Activated naive CD8-positive, alpha-beta T cell treated with anti-CD3 and anti-CD28 coated beads, Interleukin-2, amount 50 U/mL, for 16 hours (primary cell): Measurements from ENCODE around the gene NPFF.

Source experiments
- DNase-seq: peaks from one replicate; pipeline ENCODE4 v3.0.0-alpha.2; 2020; ENCODE audit warnings: low read depth, low spot score

Gene NPFF

DNA sequence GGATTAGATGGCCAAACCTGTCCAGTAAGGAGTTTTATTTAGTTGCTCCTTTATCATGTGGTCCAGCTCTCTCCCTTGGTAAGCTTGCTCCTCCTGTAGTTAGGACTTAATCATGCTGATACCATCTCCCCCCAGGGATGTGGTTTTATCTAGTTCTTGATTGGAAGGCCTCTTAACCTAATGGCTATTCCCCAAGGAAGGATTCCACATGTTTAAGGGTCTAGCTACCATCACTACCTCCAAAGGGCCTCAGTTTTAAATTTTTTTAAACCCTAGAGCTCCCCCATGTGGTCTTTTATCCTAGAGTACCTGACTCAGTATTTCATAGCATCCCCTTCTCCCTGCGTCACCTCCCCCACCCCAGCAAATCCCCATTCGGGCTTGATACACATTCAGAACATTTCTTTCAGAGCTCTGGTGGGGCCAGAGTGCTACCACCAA is 30.5 kb downstream of the NPFF start:
- no peak for DNase-seq

DNA sequence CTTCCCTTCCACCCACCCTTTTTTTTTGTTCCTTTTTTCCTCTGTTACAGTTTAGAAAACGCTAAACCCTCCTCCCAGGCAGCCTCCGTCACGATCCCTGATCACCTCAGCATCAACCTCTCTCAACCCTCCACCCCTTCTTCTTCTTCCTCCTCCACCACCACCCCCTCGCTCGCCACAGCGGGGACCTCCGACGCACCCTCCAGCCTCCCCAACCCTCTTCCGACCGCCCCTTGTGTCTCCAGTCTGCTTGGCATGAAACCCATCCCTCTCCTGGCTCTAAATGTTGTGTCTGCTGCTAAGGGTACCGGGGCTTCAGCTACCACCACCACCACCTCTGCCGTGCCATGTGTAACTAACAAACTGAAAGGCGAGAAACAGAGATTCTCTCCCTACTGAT is 32.5 kb downstream of the NPFF start:
- DNase-seq = no peak

- DNase-seq = no peak
Observed at GRCh38 chr12:53474077-53474476, 33.2 kb downstream of the NPFF start.

DNA sequence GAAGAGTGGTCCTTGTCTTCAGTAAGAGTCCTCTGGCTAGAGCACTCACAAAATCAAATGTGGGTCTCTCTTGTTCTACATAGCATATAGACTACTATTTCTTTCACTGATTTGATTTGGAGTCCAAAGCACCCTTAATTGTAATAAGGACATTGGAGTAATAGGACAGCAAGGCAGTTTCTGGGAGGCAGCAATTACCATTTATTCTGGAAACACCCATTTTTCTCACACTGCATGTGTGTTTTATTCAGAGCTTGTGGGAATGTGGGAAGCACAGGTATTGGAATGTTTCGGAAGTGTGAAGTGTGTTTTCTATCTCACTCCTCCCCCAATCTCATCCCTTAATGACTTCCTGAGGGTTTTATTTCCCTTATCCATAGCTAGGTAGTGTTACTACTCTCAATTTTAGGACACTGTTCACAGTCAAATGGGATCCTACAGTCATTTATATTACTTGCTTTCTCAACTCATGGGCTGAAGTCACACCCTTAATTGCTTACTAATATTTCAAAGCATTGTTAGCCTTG is 35.2 kb downstream of the NPFF start:
- DNase-seq = no peak

GRCh38 chr12:53468282-53468681 is 39.0 kb downstream of the NPFF start:
- no peak for DNase-seq

DNA sequence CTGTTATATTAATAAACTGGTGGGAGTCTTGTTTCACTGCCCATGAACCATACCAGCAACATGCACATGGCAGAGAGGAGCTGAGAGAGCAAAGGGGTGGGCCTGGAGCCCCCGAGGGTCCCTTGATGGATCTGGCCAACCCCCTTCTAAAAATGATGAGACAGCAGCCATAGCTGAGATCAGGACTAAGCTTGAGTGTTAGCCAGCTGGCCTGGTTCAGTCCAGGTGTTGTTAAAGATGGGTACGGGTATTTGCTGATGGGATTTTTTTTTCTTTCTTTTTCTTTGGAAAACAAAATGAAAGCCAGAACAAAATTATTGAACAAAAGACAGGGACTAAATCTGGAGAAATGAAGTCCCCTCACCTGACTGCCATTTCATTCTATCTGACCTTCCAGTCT is 39.4 kb downstream of the NPFF start:
- no peak for DNase-seq

GRCh38 chr12:53467082-53467481 is 40.2 kb downstream of the NPFF start:
- DNase-seq = no peak

- no peak for DNase-seq
Observed at GRCh38 chr12:53466640-53467039, 40.6 kb downstream of the NPFF start.

DNA sequence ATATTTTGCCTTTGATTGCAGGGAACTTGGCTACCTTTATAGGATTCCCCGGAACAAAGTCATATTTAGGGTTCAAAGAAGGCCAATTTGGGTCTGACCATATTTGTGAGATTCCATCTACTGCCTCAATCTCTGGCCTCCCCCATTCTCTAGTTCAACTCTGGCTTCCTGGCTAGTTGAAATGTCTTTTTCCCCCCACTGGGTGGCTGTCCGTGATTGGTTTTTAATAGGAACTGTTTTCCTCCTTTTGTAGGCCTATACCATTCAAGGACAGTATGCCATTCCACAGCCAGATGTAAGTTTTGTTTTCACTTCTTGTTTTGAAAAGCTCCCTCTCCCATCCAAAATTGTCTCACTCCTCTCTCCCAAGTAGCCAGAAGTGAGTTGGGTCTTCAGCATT is 41.6 kb downstream of the NPFF start:
- no peak for DNase-seq

- no peak for DNase-seq
Observed at GRCh38 chr12:53464685-53465418, 42.4 kb downstream of the NPFF start.

DNA sequence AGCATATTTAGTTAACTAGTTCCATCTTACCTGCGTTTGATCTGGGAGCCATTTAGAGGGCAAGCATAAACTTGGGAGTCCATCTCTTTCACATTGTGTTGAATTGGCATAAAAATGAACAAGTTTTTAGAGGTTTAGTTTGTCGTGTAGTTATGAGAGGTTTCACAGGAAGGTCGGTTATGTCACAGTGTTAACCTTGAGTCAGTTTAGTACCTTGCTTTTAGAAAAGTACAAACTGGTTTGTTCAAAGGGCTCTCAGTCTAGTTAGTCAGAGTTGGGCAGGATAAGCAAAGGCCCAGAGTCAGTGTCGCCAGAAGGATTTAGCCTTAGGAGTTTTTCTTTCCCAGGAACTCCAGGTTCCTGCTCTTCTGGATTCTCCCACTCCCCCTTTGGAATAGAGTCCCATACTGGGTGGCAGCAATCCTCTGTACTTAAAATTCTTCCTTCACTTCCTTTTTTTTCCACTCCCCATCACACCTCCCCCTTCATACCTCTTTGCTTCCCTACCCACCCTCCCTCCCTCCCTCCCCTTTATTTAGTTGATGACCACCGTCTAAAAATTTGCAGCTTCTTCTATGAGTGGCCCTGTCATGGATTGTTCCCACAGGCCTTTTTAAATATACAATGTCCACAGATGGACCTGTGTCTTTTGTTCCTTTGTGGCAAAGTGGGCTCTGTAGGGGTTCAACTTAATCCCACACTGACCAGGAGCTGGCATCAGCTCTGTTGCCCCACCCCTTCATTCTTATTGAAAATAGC is 43.3 kb downstream of the NPFF start:
- no peak for DNase-seq

DNA sequence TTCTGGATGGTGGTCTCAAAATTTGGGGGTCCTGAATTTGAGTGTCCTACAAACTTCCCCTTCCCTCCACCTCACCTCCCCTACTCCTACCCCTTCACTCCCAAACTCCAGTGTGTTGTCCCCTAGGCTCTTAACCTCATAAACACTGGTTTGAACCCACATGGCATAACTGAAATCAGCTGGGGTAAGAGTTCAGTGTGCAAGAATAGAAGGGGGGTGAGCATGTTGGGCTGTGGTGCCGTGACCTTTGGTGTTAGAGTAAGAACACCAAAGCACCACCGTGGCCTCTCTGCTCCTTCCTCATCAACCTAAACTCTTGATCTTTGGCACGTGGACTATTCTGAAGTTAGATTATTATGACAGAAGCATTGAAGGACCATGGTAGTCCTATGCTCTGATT is 44.3 kb downstream of the NPFF start:
- DNase-seq = no peak

GRCh38 chr12:53461591-53461990 is 45.7 kb downstream of the NPFF start:
- no peak for DNase-seq

DNA sequence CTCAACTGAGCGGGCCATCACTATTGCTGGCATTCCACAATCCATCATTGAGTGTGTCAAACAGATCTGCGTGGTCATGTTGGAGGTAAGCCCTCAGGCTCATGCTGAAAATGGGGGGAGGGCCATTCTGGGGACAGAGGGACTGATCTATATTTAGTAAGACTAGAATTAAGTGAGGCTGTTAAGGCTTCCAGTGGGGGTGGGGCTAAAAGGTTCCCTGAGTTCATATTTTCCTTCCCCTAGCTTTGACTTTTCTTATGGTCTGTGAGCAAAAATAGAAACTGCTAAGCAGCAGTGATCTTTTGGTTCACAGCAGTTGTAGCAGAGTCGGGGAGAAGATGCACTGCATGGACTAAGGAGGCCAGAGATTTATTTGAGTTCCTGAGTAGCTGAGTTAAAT is 46.2 kb downstream of the NPFF start:
- no peak for DNase-seq

GRCh38 chr12:53459097-53459496 is 48.2 kb downstream of the NPFF start:
- no peak for DNase-seq
